SK-N-SH treated with all-trans-retinoic acid at 6 μM for 48 hours (cell line): ENCODE results near the gene ZNF189.

Source experiments
- ATAC-seq: fragments of 200-7000 bp; cut with Tn5 transposase; 3 replicates; pipeline ENCODE4 v1.9.1; 2020; ENCODE audit warnings: mild to moderate bottlenecking, moderate library complexity
- ARNTL ChIP-seq: fragments of 450-650 bp; formaldehyde crosslinking; IDR thresholded peaks from 2 replicates; pipeline ENCODE4 v1.5.0; 2020; ENCODE audit warnings: low read depth, mild to moderate bottlenecking, moderate library complexity, borderline replicate concordance
- BACH2 ChIP-seq: fragments of 250-450 bp; sonication (Bioruptor Pico); IDR thresholded peaks from 2 replicates; pipeline ENCODE4 v1.9.0; 2021; ENCODE audit warnings: mild to moderate bottlenecking, borderline replicate concordance
- CREB5 ChIP-seq: fragments of 250-450 bp; sonication (Bioruptor Pico); IDR thresholded peaks from 2 replicates; pipeline ENCODE4 v1.5.1; 2020; ENCODE audit warnings: low read depth, mild to moderate bottlenecking, moderate library complexity
- CSDC2 ChIP-seq: fragments of 250-450 bp; sonication (Bioruptor Pico); IDR thresholded peaks from 2 replicates; pipeline ENCODE4 v1.5.0; 2020; ENCODE audit warnings: mild to moderate bottlenecking, moderate library complexity
- CSRNP3 ChIP-seq: fragments of 250-450 bp; sonication (Bioruptor Pico); IDR thresholded peaks from 2 replicates; pipeline ENCODE4 v1.5.1; 2021; ENCODE audit warnings: mild to moderate bottlenecking, moderate library complexity
- ESRRG ChIP-seq: fragments of 250-450 bp; sonication (Bioruptor Pico); IDR thresholded peaks from 2 replicates; pipeline ENCODE4 v1.6.1; 2021; ENCODE audit warnings: mild to moderate bottlenecking
- GLIS3 ChIP-seq: fragments of 250-450 bp; sonication (Bioruptor Pico); IDR thresholded peaks from 2 replicates; pipeline ENCODE4 v1.5.0; 2020; ENCODE audit warnings: mild to moderate bottlenecking, moderate library complexity
- ISL1 ChIP-seq: fragments of 250-450 bp; sonication (Bioruptor Pico); IDR thresholded peaks from 2 replicates; pipeline ENCODE4 v2.1.2; 2022; ENCODE audit warnings: mild to moderate bottlenecking, moderate library complexity
- OSR1 ChIP-seq: fragments of 250-450 bp; sonication (Bioruptor Pico); IDR thresholded peaks from 2 replicates; pipeline ENCODE4 v1.8.0; 2022; ENCODE audit warnings: moderate library complexity, mild to moderate bottlenecking, inconsistent platforms
- POU6F1 ChIP-seq: fragments of 250-450 bp; sonication (Bioruptor Pico); IDR thresholded peaks from 2 replicates; pipeline ENCODE4 v1.8.0; 2021; ENCODE audit warnings: low read depth, mild to moderate bottlenecking, moderate library complexity, borderline replicate concordance
- PPARA ChIP-seq: fragments of 250-450 bp; sonication (Bioruptor Pico); IDR thresholded peaks from 2 replicates; pipeline ENCODE4 v1.5.0; 2020; ENCODE audit warnings: mild to moderate bottlenecking, borderline replicate concordance
- RARB ChIP-seq: fragments of 250-450 bp; sonication (Bioruptor Pico); IDR thresholded peaks from 2 replicates; pipeline ENCODE4 v1.8.0; 2021; ENCODE audit warnings: mild to moderate bottlenecking, moderate library complexity
- SNAI2 ChIP-seq: fragments of 250-450 bp; sonication (Bioruptor Pico); IDR thresholded peaks from 2 replicates; pipeline ENCODE4 v1.5.0; 2020; ENCODE audit warnings: mild to moderate bottlenecking, moderate library complexity
- TCF4 ChIP-seq: fragments of 250-450 bp; sonication (Bioruptor Pico); IDR thresholded peaks from 2 replicates; pipeline ENCODE4 v1.8.0; 2021; ENCODE audit warnings: mild to moderate bottlenecking, moderate library complexity, borderline replicate concordance
- TOX ChIP-seq: fragments of 250-450 bp; sonication (Bioruptor Pico); IDR thresholded peaks from 2 replicates; pipeline ENCODE4 v1.8.0; 2021; ENCODE audit warnings: mild to moderate bottlenecking, moderate library complexity, borderline replicate concordance
- TSHZ2 ChIP-seq: fragments of 250-450 bp; sonication (Bioruptor Pico); IDR thresholded peaks from 2 replicates; pipeline ENCODE4 v1.5.0; 2020; ENCODE audit warnings: mild to moderate bottlenecking, moderate library complexity
- ZC3H10 ChIP-seq: fragments of 250-450 bp; sonication (Bioruptor Pico); IDR thresholded peaks from 2 replicates; pipeline ENCODE4 v1.5.1; 2021; ENCODE audit warnings: mild to moderate bottlenecking, moderate library complexity
- ZFP3 ChIP-seq: fragments of 250-450 bp; sonication (Bioruptor Pico); IDR thresholded peaks from 2 replicates; pipeline ENCODE4 v1.5.0; 2020; ENCODE audit warnings: mild to moderate bottlenecking, moderate library complexity
- ZFP30 ChIP-seq: fragments of 450-650 bp; formaldehyde crosslinking; IDR thresholded peaks from 2 replicates; pipeline ENCODE4 v1.5.0; 2022; ENCODE audit warnings: mild to moderate bottlenecking, moderate library complexity
- ZNF565 ChIP-seq: fragments of 450-650 bp; formaldehyde crosslinking; conservative IDR thresholded peaks from 2 replicates; pipeline ENCODE4 v1.5.0; 2020; ENCODE audit warnings: low read depth, mild to moderate bottlenecking, moderate library complexity
- ZNF70 ChIP-seq: fragments of 450-650 bp; formaldehyde crosslinking; IDR thresholded peaks from 2 replicates; pipeline ENCODE4 v1.5.0; 2020; ENCODE audit warnings: mild to moderate bottlenecking, moderate library complexity
- ZNF8 ChIP-seq: fragments of 450-650 bp; formaldehyde crosslinking; IDR thresholded peaks from 2 replicates; pipeline ENCODE4 v1.5.0; 2020; ENCODE audit warnings: mild to moderate bottlenecking, moderate library complexity
- TF ChIP-seq, protein P1 (sequence below): fragments of 250-450 bp; sonication (Bioruptor Pico); IDR thresholded peaks from 2 replicates; pipeline ENCODE4 v1.8.0; 2020; ENCODE audit warnings: mild to moderate bottlenecking, moderate library complexity, borderline replicate concordance

Gene ZNF189

GRCh38 chr9:101394687-101395086 lies 4.0 kb upstream of the ZNF189 start:
- ATAC-seq: no peak
- no peak for TF ChIP-seq ARNTL (CRISPR knock-in tag)
- TF ChIP-seq RARB (CRISPR knock-in tag): no peak
- TF ChIP-seq CSDC2 (CRISPR knock-in tag): no peak
- TF ChIP-seq CSRNP3: no peak
- TF ChIP-seq ZNF70: no peak
- TF ChIP-seq GLIS3: no peak
- TF ChIP-seq ZFP3 (CRISPR knock-in tag): no peak
- no peak for TF ChIP-seq ISL1 (CRISPR knock-in tag)
- TF ChIP-seq CREB5 (CRISPR knock-in tag): no peak
- TF ChIP-seq ZNF565 (CRISPR knock-in tag): no peak
- no peak for TF ChIP-seq BACH2 (CRISPR knock-in tag)
- TF ChIP-seq OSR1 (CRISPR knock-in tag): no peak
- no peak for TF ChIP-seq TCF4 (CRISPR knock-in tag)
- TF ChIP-seq TSHZ2 (CRISPR knock-in tag): no peak
- no peak for TF ChIP-seq ESRRG
- TF ChIP-seq, protein P1, sequence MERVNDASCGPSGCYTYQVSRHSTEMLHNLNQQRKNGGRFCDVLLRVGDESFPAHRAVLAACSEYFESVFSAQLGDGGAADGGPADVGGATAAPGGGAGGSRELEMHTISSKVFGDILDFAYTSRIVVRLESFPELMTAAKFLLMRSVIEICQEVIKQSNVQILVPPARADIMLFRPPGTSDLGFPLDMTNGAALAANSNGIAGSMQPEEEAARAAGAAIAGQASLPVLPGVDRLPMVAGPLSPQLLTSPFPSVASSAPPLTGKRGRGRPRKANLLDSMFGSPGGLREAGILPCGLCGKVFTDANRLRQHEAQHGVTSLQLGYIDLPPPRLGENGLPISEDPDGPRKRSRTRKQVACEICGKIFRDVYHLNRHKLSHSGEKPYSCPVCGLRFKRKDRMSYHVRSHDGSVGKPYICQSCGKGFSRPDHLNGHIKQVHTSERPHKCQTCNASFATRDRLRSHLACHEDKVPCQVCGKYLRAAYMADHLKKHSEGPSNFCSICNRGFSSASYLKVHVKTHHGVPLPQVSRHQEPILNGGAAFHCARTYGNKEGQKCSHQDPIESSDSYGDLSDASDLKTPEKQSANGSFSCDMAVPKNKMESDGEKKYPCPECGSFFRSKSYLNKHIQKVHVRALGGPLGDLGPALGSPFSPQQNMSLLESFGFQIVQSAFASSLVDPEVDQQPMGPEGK (CRISPR knock-in tag): no peak
- no peak for TF ChIP-seq ZNF8 (CRISPR knock-in tag)
- TF ChIP-seq SNAI2: no peak
- no peak for TF ChIP-seq TOX
- TF ChIP-seq ZC3H10 (CRISPR knock-in tag): no peak

GRCh38 chr9:101397746-101398067 lies 944 bp upstream of the ZNF189 start:
- TF ChIP-seq RARB (CRISPR knock-in tag) (no peak), POU6F1 (no peak)
- ATAC-seq: no peak; the same call in 2 of the 3 replicates

DNA sequence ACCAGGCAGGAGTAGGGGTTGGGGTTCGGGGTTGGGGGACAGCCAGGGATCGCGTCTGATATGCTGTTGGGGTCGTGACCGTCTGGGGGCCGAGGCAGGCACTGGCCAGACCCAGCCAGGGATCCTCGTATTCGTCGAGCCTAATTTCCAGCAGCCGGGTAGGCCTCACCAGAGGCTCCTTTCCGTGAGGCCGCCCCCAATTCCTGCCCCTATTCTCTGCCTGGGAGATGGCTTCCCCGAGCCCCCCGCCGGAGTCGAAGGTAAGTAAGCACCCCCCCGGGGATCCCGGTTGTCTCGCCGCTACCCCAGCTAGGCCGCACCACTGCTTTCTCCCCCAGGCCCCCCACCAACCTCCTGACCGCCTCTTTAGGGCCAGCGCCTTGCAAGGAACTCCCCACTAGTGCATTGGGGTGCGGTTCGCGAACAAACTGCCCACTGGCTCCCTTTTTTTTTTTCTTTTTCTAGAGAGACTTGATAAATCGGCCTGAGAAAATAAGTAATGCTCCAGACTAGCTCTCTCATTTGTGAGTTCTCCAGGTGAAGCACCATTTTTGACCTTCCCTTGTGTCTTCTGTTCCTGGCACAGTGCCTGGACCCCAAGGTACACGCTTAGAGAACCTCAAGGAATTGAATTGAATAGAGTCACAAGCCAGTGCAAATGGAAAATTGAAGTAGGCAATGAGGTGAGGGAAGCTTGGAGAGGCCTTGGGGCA lies 435 bp downstream of the ZNF189 start:
- TF ChIP-seq RARB (CRISPR knock-in tag): no peak
- TF ChIP-seq ZC3H10 (CRISPR knock-in tag): no peak
- no peak for TF ChIP-seq ARNTL (CRISPR knock-in tag)
- TF ChIP-seq ZNF70: no peak
- no peak for TF ChIP-seq SNAI2
- no peak for TF ChIP-seq CSDC2 (CRISPR knock-in tag)
- TF ChIP-seq, protein P1 (CRISPR knock-in tag): no peak
- no peak for TF ChIP-seq CSRNP3
- TF ChIP-seq ZFP30 (CRISPR knock-in tag): no peak
- no peak for TF ChIP-seq ZFP3 (CRISPR knock-in tag)
- TF ChIP-seq TCF4 (CRISPR knock-in tag): no peak
- no peak for TF ChIP-seq PPARA (CRISPR knock-in tag)
- TF ChIP-seq BACH2 (CRISPR knock-in tag): no peak
- peak; percentile 46 for ATAC-seq
